ENCODE results near the gene GRAMD2A. TPM values are rescaled to one million over a fixed set of nuclear protein-coding genes. Genes with fewer than 3 reads are reported as not detected.

Gene GRAMD2A
- total and polyA plus RNA-seq, 2 donors (not counting 3 experiments of a cell fraction or from before 2014, with no cell fraction given), result 0.08 to 0.29 TPM

DNA sequence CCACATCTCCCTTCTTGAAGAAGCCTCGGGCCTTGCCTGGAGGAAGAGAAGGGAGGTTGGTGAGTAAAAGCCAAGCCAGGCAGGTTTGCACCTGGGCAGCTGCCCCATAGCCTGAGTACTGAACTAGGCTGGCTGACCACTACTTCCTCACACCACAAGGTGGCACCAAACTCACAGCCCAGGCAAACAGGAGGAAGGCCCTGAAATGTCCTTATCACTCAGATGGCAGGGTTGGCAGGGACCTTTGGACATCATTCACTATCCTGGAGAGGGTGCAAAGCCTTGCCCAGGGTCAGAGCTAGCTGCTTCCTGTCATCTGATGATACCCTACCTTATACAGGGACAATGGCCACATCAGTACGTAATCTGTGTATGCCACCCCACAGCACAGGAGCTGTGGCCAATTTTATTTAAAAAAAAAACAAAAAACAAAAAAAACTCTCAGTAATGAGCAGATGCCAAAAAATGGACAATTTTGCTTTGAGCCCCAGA is 2.2 kb upstream of the GRAMD2A start:
- Histone ChIP-seq H3K27me3 (ENCODE audit: control insufficient read depth in 2 of 2, insufficient read depth in 2 of 2, low read length in 2 of 2) (peaks cover 0 to 2% of the 10 kb centered on the region in 2 experiments), H3K36me3 (ENCODE audit: control insufficient read depth in 2 of 2, extremely low read depth in 1 of 2, insufficient read depth in 2 of 2, low read length in 2 of 2) (peaks cover 29 to 37% of the 10 kb centered on the region in 2 experiments), H3K27ac (ENCODE audit: insufficient read depth, low read depth, low read length) (no peak overlapping the region), H2AFZ (ENCODE audit: low read depth, low read length) (no peak overlapping the region), H4K20me1 (replicated peaks; ENCODE audit: control insufficient read depth, extremely low read depth, insufficient read depth, low read length) (no peaks in the 10 kb centered on the region), H3K4me2 (ENCODE audit: insufficient read depth, low read length) (no peak overlapping the region), H3K9me3 (replicated peaks; ENCODE audit: control insufficient read depth, insufficient read depth, low read length) (no peaks in the 10 kb centered on the region), H3K79me2 (ENCODE audit: control insufficient read depth, insufficient read depth, low read length) (no peaks in the 10 kb centered on the region), H3K9ac (replicated peaks; ENCODE audit: extremely low read depth, insufficient read depth, low read length) (no peak overlapping the region), H3K4me1 (ENCODE audit: control insufficient read depth, extremely low read depth, insufficient read depth, low read length) (peaks cover 8% of the 10 kb centered on the region), H3K9me1 (replicated peaks; ENCODE audit: control insufficient read depth, extremely low read depth, insufficient read depth, low read length) (no peaks in the 10 kb centered on the region), H3K4me3 (replicated peaks in 1 of 3; ENCODE audit: insufficient read depth in 1 of 3, low read depth in 1 of 3, low read length in 3 of 3) (no peak overlapping the region)
- no TSS peak for BruUV-seq (replicated peaks)
- TF ChIP-seq, protein P1, sequence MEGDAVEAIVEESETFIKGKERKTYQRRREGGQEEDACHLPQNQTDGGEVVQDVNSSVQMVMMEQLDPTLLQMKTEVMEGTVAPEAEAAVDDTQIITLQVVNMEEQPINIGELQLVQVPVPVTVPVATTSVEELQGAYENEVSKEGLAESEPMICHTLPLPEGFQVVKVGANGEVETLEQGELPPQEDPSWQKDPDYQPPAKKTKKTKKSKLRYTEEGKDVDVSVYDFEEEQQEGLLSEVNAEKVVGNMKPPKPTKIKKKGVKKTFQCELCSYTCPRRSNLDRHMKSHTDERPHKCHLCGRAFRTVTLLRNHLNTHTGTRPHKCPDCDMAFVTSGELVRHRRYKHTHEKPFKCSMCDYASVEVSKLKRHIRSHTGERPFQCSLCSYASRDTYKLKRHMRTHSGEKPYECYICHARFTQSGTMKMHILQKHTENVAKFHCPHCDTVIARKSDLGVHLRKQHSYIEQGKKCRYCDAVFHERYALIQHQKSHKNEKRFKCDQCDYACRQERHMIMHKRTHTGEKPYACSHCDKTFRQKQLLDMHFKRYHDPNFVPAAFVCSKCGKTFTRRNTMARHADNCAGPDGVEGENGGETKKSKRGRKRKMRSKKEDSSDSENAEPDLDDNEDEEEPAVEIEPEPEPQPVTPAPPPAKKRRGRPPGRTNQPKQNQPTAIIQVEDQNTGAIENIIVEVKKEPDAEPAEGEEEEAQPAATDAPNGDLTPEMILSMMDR (IDR thresholded peaks at IDR 0.05; ENCODE audit: extremely low read depth in 1 of 2, insufficient read depth in 1 of 2, low read depth in 1 of 2, low read length in 2 of 2), result peak; percentile 86 to 92
- no peak for TF ChIP-seq FOS (IDR thresholded peaks at IDR 0.05; ENCODE audit: borderline replicate concordance, insufficient read depth, low read length)
- DNase-seq (ENCODE audit: low read depth, low spot score) (peak; percentile 73), FAIRE-seq (peak; percentile 89)
- ChIA-PET CTCF (interaction anchor here (0.6 to 4.7 kb wide), 24 partner anchors 10 to 471 kb away, joined by 3 to 63 read pairs (median 4); no protein-coding TSS in a partner anchor), POLR2A (no interaction called here)
- intact Hi-C loops (cut with micrococcal nuclease) (loop anchor here (1.0 to 2.0 kb wide), 3 partner anchors 32 to 87 kb away; partner anchors contain the start of genes PARP6 and PKM), dilution Hi-C loops (cut with MboI; ENCODE audit: extremely low pct_ligation_motif_present, low sequenced_read_pairs) (no loop called here)

DNA sequence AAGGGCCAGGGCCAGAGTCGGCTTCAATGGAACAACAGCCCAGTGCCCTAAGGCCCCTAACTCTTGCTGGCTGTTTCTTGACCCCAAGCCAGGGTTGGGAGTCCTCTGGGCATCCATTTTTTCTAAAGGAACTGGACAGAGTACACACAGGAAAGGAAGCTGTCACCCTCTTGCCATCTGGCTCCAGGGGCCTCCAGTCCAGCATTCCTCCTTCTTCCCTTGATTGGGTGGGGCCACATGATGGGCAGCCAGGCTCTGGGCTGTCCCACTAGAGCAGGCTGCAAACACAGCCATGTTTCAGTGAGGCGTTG is 1.6 kb upstream of the GRAMD2A start:
- intact Hi-C loops (cut with micrococcal nuclease), result loop anchor here (1.0 to 2.0 kb wide), 3 partner anchors 32 to 87 kb away; partner anchors contain the start of genes PARP6 and PKM
- TSS peak; percentile 98 for BruUV-seq (replicated peaks)
- Histone ChIP-seq H3K27ac (ENCODE audit: insufficient read depth, low read depth, low read length) (no peak overlapping the region), H4K20me1 (replicated peaks; ENCODE audit: control insufficient read depth, extremely low read depth, insufficient read depth, low read length) (no peaks in the 10 kb centered on the region), H3K36me3 (ENCODE audit: control insufficient read depth in 2 of 2, extremely low read depth in 1 of 2, insufficient read depth in 2 of 2, low read length in 2 of 2) (peaks cover 29 to 36% of the 10 kb centered on the region in 2 experiments), H3K9me1 (replicated peaks; ENCODE audit: control insufficient read depth, extremely low read depth, insufficient read depth, low read length) (no peaks in the 10 kb centered on the region), H3K79me2 (ENCODE audit: control insufficient read depth, insufficient read depth, low read length) (no peaks in the 10 kb centered on the region), H3K4me1 (ENCODE audit: control insufficient read depth, extremely low read depth, insufficient read depth, low read length) (peaks cover 7% of the 10 kb centered on the region), H3K4me3 (replicated peaks in 1 of 3; ENCODE audit: insufficient read depth in 1 of 3, low read depth in 1 of 3, low read length in 3 of 3) (no peak overlapping the region), H3K27me3 (ENCODE audit: control insufficient read depth in 2 of 2, insufficient read depth in 2 of 2, low read length in 2 of 2) (peaks cover 0 to 2% of the 10 kb centered on the region in 2 experiments), H3K4me2 (ENCODE audit: insufficient read depth, low read length) (no peak overlapping the region), H3K9ac (replicated peaks; ENCODE audit: extremely low read depth, insufficient read depth, low read length) (no peak overlapping the region), H3K9me3 (replicated peaks; ENCODE audit: control insufficient read depth, insufficient read depth, low read length) (no peaks in the 10 kb centered on the region), H2AFZ (ENCODE audit: low read depth, low read length) (no peak overlapping the region)
- no peak for FAIRE-seq
- ChIA-PET CTCF (interaction anchor here (0.8 to 4.7 kb wide), 14 partner anchors 10 to 180 kb away, joined by 3 to 63 read pairs (median 4); no protein-coding TSS in a partner anchor), POLR2A (no interaction called here)
- TF ChIP-seq, protein P2, sequence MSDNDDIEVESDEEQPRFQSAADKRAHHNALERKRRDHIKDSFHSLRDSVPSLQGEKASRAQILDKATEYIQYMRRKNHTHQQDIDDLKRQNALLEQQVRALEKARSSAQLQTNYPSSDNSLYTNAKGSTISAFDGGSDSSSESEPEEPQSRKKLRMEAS (IDR thresholded peaks at IDR 0.05; ENCODE audit: insufficient read depth, insufficient read length), result no peak
- no peak for TF ChIP-seq POLR2AphosphoS5 (IDR thresholded peaks at IDR 0.05; ENCODE audit: insufficient read depth, low read depth, low read length)
- no peak for TF ChIP-seq FOS (IDR thresholded peaks at IDR 0.05; ENCODE audit: borderline replicate concordance, insufficient read depth, low read length)
- no peak for TF ChIP-seq GATA2 (IDR thresholded peaks at IDR 0.05; ENCODE audit: insufficient read depth, insufficient read length, low read depth, low read length)
- TF ChIP-seq MYC (IDR thresholded peaks at IDR 0.05; ENCODE audit: low read depth, low read length), result no peak
- no peak for TF ChIP-seq POLR2A (IDR thresholded peaks at IDR 0.05; ENCODE audit: low read depth, low read length)
- TF ChIP-seq, protein P1 (IDR thresholded peaks at IDR 0.05; ENCODE audit: extremely low read depth in 1 of 2, insufficient read depth in 1 of 2, low read depth in 1 of 2, low read length in 2 of 2), result no peak
- no peak for TF ChIP-seq EZH2 (IDR thresholded peaks at IDR 0.05; ENCODE audit: borderline replicate concordance, low read depth, low read length, severe bottlenecking)
- dilution Hi-C loops (cut with MboI; ENCODE audit: extremely low pct_ligation_motif_present, low sequenced_read_pairs), result no loop called here
- DNase-seq (ENCODE audit: low read depth, low spot score), result no peak

Data from endothelial cell of umbilical vein (primary cell).